DOHH2 (cell line): ENCODE measurements around the gene MRGPRD.

ENCODE experiments used
- EZH2phosphoT487 ChIP-seq: fragments of 200-600 bp; sonication (generic); IDR thresholded peaks from 2 replicates; pipeline ENCODE4 v1.6.1; 2017; ENCODE audit warnings: borderline replicate concordance, mild to moderate bottlenecking, antibody characterized with exemption, low read length, moderate library complexity, mixed read lengths
- TF ChIP-seq, protein P1 (sequence below): fragments of 200-600 bp; sonication (generic); IDR thresholded peaks from one replicate; pipeline ENCODE4 v1.5.1; 2014; ENCODE audit warnings: antibody characterized with exemption, mild to moderate bottlenecking, low read depth, low read length; ENCODE audit not compliant: poor library complexity, severe bottlenecking

DNA sequence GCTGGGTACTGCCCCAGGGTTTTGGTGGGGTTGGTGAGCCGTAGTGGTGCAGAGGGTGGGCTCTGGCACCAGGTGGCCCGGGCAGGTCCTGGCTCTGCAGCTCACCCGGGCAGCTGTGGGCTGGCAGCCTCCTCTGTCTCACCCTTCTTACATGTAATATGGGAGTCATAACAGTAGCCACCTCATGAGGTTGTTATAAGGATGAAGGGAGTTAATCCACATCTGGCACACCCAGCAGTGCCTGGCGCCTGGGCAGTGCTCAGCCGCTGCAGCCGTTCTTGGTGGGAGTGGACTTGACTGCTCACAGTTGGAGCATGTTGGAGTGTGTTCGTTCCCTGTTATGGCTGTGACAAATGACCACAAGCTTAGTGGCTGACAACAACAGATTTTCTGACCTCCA is 48.4 kb downstream of the MRGPRD start:
- TF ChIP-seq, protein P1, sequence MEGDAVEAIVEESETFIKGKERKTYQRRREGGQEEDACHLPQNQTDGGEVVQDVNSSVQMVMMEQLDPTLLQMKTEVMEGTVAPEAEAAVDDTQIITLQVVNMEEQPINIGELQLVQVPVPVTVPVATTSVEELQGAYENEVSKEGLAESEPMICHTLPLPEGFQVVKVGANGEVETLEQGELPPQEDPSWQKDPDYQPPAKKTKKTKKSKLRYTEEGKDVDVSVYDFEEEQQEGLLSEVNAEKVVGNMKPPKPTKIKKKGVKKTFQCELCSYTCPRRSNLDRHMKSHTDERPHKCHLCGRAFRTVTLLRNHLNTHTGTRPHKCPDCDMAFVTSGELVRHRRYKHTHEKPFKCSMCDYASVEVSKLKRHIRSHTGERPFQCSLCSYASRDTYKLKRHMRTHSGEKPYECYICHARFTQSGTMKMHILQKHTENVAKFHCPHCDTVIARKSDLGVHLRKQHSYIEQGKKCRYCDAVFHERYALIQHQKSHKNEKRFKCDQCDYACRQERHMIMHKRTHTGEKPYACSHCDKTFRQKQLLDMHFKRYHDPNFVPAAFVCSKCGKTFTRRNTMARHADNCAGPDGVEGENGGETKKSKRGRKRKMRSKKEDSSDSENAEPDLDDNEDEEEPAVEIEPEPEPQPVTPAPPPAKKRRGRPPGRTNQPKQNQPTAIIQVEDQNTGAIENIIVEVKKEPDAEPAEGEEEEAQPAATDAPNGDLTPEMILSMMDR = no peak
- TF ChIP-seq EZH2phosphoT487 = no peak
